Natural killer cell (primary cell): Measurements from ENCODE around the gene CRCP. TPM values are rescaled to one million over a fixed set of nuclear protein-coding genes. Genes with fewer than 3 reads are reported as not detected.
"Not testable (repeated sequence)": the region's sequence is repeated elsewhere in the genome, so short reads cannot be mapped to it uniquely, and the experiment has no call there.

Experiments used
- ATAC-seq, 3 donors: fragments of 150-1000 bp in 2 of 3; fragments of 200-7000 bp in 1 of 3; cut with Tn5 transposase; 1 replicate in 1 of 3; 2 replicates in 2 of 3; pipeline ENCODE4 v1.10.0; 2021; ENCODE audit warnings: mild to moderate bottlenecking in 2 of 3, moderate library complexity in 2 of 3
- DNase-seq, 2 donors: peaks; one replicate each; pipeline versions ENCODE4 v3.0.0 to v3.0.0-alpha.2; 2013 to 2021; ENCODE audit warnings: mixed read lengths in 1 of 2
- H3K27ac ChIP-seq: one replicate; pipeline ENCODE4 v1.5.1; 2013; ENCODE audit warnings: mild to moderate bottlenecking, low read length
- H3K27me3 ChIP-seq: one replicate; pipeline ENCODE4 v1.6.1; 2013; ENCODE audit warnings: low read length; ENCODE audit not compliant: control insufficient read depth, insufficient read depth
- H3K36me3 ChIP-seq: one replicate; pipeline ENCODE4 v1.6.1; 2013; ENCODE audit warnings: low read length; ENCODE audit not compliant: control insufficient read depth, insufficient read depth
- H3K4me1 ChIP-seq: one replicate; pipeline ENCODE4 v1.6.1; 2013; ENCODE audit warnings: low read length; ENCODE audit not compliant: control insufficient read depth, insufficient read depth
- H3K4me3 ChIP-seq: one replicate; pipeline ENCODE4 v1.5.1; 2013; ENCODE audit warnings: low read length
- H3K9me3 ChIP-seq: one replicate; pipeline ENCODE4 v1.6.1; 2013; ENCODE audit warnings: low read length; ENCODE audit not compliant: control insufficient read depth, insufficient read depth
- H3K27ac Mint-ChIP-seq, 2 donors: one replicate each; pipeline ENCODE4 v1.8.0; 2022; ENCODE audit warnings: mild to moderate bottlenecking in 2 of 2, mixed read lengths in 2 of 2, moderate library complexity in 1 of 2
- H3K27me3 Mint-ChIP-seq, 2 donors: one replicate each; pipeline ENCODE4 v1.8.0; 2022; ENCODE audit warnings: low read depth in 2 of 2, mixed read lengths in 2 of 2
- H3K36me3 Mint-ChIP-seq: one replicate; pipeline ENCODE4 v1.8.0; 2022; ENCODE audit warnings: mixed read lengths
- H3K4me1 Mint-ChIP-seq, 2 donors: one replicate each; pipeline ENCODE4 v1.8.0; 2022; ENCODE audit warnings: mixed read lengths in 2 of 2
- H3K4me3 Mint-ChIP-seq: one replicate; pipeline ENCODE4 v1.8.0; 2022; ENCODE audit warnings: mild to moderate bottlenecking, moderate library complexity, mixed read lengths
- H3K9me3 Mint-ChIP-seq, 2 donors: one replicate each; pipeline ENCODE4 v1.8.0; 2022; ENCODE audit warnings: mixed read lengths in 2 of 2
- CTCF ChIP-seq: fragments of 200-600 bp; IDR thresholded peaks from one replicate; pipeline ENCODE4 v1.8.0; 2022; ENCODE audit warnings: antibody characterized with exemption
- WGBS: methylation state at CpG from one replicate; pipeline ENCODE4 v1.1.7; 2013; ENCODE audit warnings: missing lambda C conversion rate; ENCODE audit not compliant: insufficient coverage; 5-methylcytosine and 5-hydroxymethylcytosine counted together
- intact Hi-C: fragments of 100-400 bp; cut with micrococcal nuclease; formaldehyde crosslinking; loops from one replicate; pipeline ENCODE4 v1.14.2; 2022
- total RNA-seq, 4 donors: library from RNA; stranded (reverse); fragments of 120-200 nt in 1 of 4; gene quantifications; one replicate each; pipeline versions ENCODE4 v1.2.3 to v1.2.4, GENCODE V29; 2013 to 2022

Gene CRCP
- 10 to 100 TPM; 67.5 to 72.1 (median 68.0) TPM for total RNA-seq
- 41.2 TPM for total RNA-seq (2013)

GRCh38 chr7:66114743-66115649, at the start of gene CRCP:
Gene CRCP, plus strand, starts transcription at chr7:66114847. Its CDS starts 116 bp downstream, at chr7:66114963.
- peak; percentile 81 to 93 (median 84) for ATAC-seq

GRCh38 chr7:66069732-66070131, 44.9 kb upstream of the CRCP start:
- H3K4me1 ChIP-seq: no peaks in the 10 kb centered on the region
- TF ChIP-seq CTCF: no peak
- intact Hi-C loops: no loop called here
- DNase-seq (no peak), ATAC-seq (no peak)
- no peak overlapping the region for H3K4me3 ChIP-seq
- Mint-ChIP-seq H3K4me3 (no peak overlapping the region), H3K4me1 (no peaks in the 10 kb centered on the region), H3K36me3 (no peaks in the 10 kb centered on the region), H3K27me3 (no peaks in the 10 kb centered on the region), H3K9me3 (no peaks in the 10 kb centered on the region), H3K27ac (no peak overlapping the region)
- H3K27me3 ChIP-seq: no peaks in the 10 kb centered on the region
- no peak overlapping the region for H3K27ac ChIP-seq
- 95% methylated on average over 3 of the region's 4 CpGs for WGBS
- H3K36me3 ChIP-seq: no peaks in the 10 kb centered on the region
- H3K9me3 ChIP-seq: no peaks in the 10 kb centered on the region

More at GRCh38 chr7:66114743-66115649, at the start of gene CRCP:
- H3K4me3 ChIP-seq: peak within 1 kb of the TSS; percentile 69
- Mint-ChIP-seq H3K4me3 (peak within 1 kb of the TSS; percentile 98), H3K27me3 (no peaks in the 10 kb centered on the region), H3K9me3 (no peaks in the 10 kb centered on the region), H3K27ac (peak within 1 kb of the TSS; percentile 99 to 100), H3K4me1 (peaks cover 42 to 45% of the 10 kb centered on the region in 2 donors), H3K36me3 (no peaks in the 10 kb centered on the region)
- no peaks in the 10 kb centered on the region for H3K27me3 ChIP-seq
- WGBS: under 1% methylated on average over 67 of the region's 67 CpGs
- TF ChIP-seq CTCF: peak; percentile 19
- no peaks in the 10 kb centered on the region for H3K36me3 ChIP-seq
- peak; percentile 86 to 93 for DNase-seq
- intact Hi-C loops: loop anchor here (1.0 to 10.0 kb wide), 4 partner anchors 10 to 90 kb away; partner anchors contain the start of gene TPST1
- peak within 1 kb of the TSS; percentile 83 for H3K27ac ChIP-seq
- peaks cover 20% of the 10 kb centered on the region for H3K4me1 ChIP-seq
- no peaks in the 10 kb centered on the region for H3K9me3 ChIP-seq

GRCh38 chr7:66070222-66070621, 44.4 kb upstream of the CRCP start:
- no peak for TF ChIP-seq CTCF
- Histone ChIP-seq H3K36me3 (no peaks in the 10 kb centered on the region), H3K27me3 (no peaks in the 10 kb centered on the region), H3K4me3 (no peak overlapping the region), H3K9me3 (no peaks in the 10 kb centered on the region), H3K27ac (no peak overlapping the region), H3K4me1 (peaks cover 2% of the 10 kb centered on the region)
- no peak overlapping the region for H3K4me3 Mint-ChIP-seq
- intact Hi-C loops: no loop called here
- no peak for DNase-seq
- no peaks in the 10 kb centered on the region for H3K36me3 Mint-ChIP-seq
- peaks cover 0 to 1% of the 10 kb centered on the region in 2 donors for H3K4me1 Mint-ChIP-seq
- no peak for ATAC-seq
- 100% methylated on average over 1 of the region's 1 CpG for WGBS
- no peaks in the 10 kb centered on the region for H3K27me3 Mint-ChIP-seq
- H3K9me3 Mint-ChIP-seq: no peaks in the 10 kb centered on the region
- no peak overlapping the region for H3K27ac Mint-ChIP-seq

GRCh38 chr7:66072208-66072607, 42.4 kb upstream of the CRCP start:
- H3K27me3 Mint-ChIP-seq, H3K4me3 ChIP-seq, H3K4me3 Mint-ChIP-seq, H3K36me3 Mint-ChIP-seq, H3K9me3 Mint-ChIP-seq, H3K27ac ChIP-seq, H3K27ac Mint-ChIP-seq, H3K36me3 ChIP-seq, intact Hi-C loops, ATAC-seq, H3K9me3 ChIP-seq, H3K27me3 ChIP-seq: not testable (repeated sequence)
- H3K4me1 Mint-ChIP-seq: peaks cover 11 to 15% of the 10 kb centered on the region in 2 donors
- H3K4me1 ChIP-seq: peaks cover 19% of the 10 kb centered on the region
- peak in 1 of 2 donors; percentile 18 for DNase-seq
- 50% methylated on average over 6 of the region's 7 CpGs for WGBS
